Measurements from ENCODE around the gene TMBIM4.

The TMBIM4 gene

DNA sequence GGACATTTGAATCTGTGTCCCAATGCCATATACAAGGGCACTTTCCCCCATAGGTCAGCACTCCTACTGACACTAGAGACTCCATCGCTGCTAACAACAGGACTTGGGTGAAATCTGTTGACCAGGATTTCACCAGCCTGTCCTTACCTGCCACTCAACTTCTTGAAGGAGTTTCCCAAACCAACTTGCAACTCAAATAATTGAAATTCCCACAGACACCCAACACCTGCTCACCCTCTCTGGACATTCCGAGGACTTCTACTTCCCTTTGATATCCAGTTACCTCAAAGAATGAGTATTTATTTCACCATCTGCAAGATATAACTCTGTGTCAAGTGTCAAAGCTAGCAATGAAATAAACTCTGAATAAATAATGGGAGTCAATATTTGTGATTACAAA lies 83.8 kb downstream of the TMBIM4 start:
- ATAC-seq, result no peak
